Adrenal gland (tissue), 5 donors: Measurements from ENCODE around the gene RNASE4.

Experiments used
- CTCF ChIP-seq, 6 experiments: fragments of 450-650 bp in 4 of 6; fragments of 200-600 bp in 2 of 6; sonication (generic) in 1 of 6; IDR thresholded peaks; 1 replicate in 5 of 6; 2 replicates in 1 of 6; pipeline versions ENCODE4 v1.5.1 to v1.8.0; 2016 to 2021; ENCODE audit warnings: antibody characterized with exemption in 6 of 6, mild to moderate bottlenecking in 2 of 6, moderate library complexity in 1 of 6
- POLR2A ChIP-seq, 2 donors: fragments of 450-650 bp; IDR thresholded peaks; one replicate each; pipeline ENCODE4 v1.6.1; 2017; ENCODE audit warnings: antibody characterized with exemption in 2 of 2, mild to moderate bottlenecking in 2 of 2, moderate library complexity in 1 of 2
- donor health status: DM: no; HTN: no; CAD: no.

GRCh38 chr14:20750194-20750593 is 65.8 kb downstream of the RNASE4 start:
- TF ChIP-seq POLR2A (IDR thresholded peaks at IDR 0.05) = no peak
- no peak for TF ChIP-seq CTCF (IDR thresholded peaks at IDR 0.05)
